DND-41 (cell line): ENCODE data around the gene SLX4IP.

Source experiments
- EZH2 ChIP-seq: IDR thresholded peaks from 3 replicates; pipeline ENCODE4 v1.6.1; 2012; ENCODE audit warnings: borderline replicate concordance, low read depth, mild to moderate bottlenecking, moderate library complexity, low read length, inconsistent platforms; ENCODE audit not compliant: severe bottlenecking
- TF ChIP-seq, protein P1 (sequence below): IDR thresholded peaks from 2 replicates; pipeline ENCODE4 v1.5.1; 2012; ENCODE audit warnings: borderline replicate concordance, low read length, moderate library complexity, mild to moderate bottlenecking; ENCODE audit not compliant: poor library complexity, severe bottlenecking; ENCODE audit errors: extremely low read depth

DNA sequence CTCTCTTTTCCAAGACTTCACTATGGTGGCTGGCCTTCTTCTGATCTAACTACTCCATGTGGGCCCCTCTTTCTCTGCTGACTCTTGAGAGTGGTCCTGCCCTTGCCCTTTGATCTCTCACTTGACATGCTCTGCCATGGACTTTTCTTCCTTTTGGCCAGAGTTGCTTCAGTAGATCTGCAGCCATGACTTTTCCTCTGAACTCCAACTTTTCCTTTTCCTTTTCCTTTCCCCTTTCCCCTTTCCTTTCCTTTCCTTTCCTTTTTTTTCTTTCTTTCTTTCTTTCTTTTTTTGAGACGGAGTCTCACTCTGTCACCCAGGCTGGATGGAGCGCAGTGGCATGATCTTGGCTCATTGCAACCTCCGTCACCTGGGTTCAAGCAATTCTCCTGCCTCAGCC lies 150.2 kb downstream of the SLX4IP start:
- TF ChIP-seq, protein P1, sequence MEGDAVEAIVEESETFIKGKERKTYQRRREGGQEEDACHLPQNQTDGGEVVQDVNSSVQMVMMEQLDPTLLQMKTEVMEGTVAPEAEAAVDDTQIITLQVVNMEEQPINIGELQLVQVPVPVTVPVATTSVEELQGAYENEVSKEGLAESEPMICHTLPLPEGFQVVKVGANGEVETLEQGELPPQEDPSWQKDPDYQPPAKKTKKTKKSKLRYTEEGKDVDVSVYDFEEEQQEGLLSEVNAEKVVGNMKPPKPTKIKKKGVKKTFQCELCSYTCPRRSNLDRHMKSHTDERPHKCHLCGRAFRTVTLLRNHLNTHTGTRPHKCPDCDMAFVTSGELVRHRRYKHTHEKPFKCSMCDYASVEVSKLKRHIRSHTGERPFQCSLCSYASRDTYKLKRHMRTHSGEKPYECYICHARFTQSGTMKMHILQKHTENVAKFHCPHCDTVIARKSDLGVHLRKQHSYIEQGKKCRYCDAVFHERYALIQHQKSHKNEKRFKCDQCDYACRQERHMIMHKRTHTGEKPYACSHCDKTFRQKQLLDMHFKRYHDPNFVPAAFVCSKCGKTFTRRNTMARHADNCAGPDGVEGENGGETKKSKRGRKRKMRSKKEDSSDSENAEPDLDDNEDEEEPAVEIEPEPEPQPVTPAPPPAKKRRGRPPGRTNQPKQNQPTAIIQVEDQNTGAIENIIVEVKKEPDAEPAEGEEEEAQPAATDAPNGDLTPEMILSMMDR, result no peak
- no peak for TF ChIP-seq EZH2
